T-helper 2 cell treated with Interferon-gamma antibody and Interleukin-4, amounts not matched to agents 100 ng/mL and 5 ng/mL, for 36 hours (primary cell): ENCODE data around the gene OR2T1. TPM values are rescaled to one million over a fixed set of nuclear protein-coding genes. Genes with fewer than 3 reads are reported as not detected.
"Not testable (repeated sequence)": the region's sequence is repeated elsewhere in the genome, so short reads cannot be mapped to it uniquely, and the experiment has no call there.

ENCODE experiments used
- intact Hi-C: fragments of 100-400 bp; cut with micrococcal nuclease; formaldehyde crosslinking; loops from one replicate; pipeline ENCODE4 v1.15.1; 2023
- total RNA-seq: library from RNA; stranded (reverse); gene quantifications from 2 replicates; pipeline ENCODE4 v1.2.3, GENCODE V29; 2022

The OR2T1 gene
- total RNA-seq, 1 donor from 2014 or later, result not detected

DNA sequence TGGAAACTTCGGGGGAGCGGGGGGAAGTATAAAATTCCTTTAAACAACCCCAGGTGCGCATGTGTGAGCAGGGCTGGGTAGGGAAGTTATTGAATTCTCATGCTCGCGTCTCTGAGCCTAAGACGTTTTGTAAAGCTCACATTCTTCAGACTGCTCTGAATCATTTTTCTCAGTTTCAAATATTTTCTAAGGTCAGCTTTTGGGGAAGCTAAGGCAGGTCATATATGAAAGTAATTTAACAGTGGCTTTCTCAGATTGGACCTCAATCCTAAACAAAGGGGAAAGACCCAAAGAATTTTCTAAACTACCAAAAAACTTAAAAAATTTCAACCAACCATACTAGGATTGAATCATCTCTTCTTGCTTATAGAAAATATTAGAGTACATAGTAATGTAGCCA, 32.1 kb downstream of the OR2T1 start:
- intact Hi-C loops, result not testable (repeated sequence)

DNA sequence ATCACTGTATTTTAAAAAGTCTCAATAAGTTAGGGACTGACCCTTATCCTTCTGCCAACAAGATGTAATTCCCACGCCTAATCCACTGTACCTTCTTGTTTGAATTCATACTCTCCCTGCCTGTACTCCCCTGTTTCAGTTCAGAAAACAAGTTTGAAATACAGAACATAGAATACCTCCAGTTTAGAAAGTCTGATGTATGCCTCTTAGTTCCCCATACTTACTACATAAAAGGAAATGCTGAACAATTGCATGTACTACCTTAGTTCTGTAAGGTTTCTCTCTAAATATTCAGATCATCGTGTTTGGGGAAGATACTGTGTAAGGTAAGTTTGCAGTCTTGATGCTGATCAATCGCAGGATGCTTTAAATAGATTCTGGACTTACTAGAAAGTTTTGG, 33.5 kb downstream of the OR2T1 start:
- intact Hi-C loops, result not testable (repeated sequence)

DNA sequence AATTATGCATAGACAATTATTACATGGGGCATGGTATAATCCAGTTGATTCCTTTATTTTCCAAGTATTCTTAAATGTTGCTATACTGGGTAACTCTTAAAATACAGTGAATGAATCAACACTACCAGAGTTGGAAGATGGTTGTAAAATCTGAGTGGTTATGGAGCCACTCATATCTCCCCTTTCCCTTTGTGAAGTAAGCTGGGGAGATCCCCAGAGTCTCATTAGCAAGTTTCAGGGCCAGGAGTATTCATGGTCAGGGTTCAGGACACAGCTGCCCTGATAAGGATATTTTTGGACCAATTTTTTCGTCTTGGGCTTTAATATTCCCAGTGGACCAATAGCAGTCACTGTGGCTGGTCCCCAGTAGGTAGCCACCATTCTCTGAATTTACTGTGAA, 35.8 kb downstream of the OR2T1 start:
- intact Hi-C loops, result not testable (repeated sequence)

DNA sequence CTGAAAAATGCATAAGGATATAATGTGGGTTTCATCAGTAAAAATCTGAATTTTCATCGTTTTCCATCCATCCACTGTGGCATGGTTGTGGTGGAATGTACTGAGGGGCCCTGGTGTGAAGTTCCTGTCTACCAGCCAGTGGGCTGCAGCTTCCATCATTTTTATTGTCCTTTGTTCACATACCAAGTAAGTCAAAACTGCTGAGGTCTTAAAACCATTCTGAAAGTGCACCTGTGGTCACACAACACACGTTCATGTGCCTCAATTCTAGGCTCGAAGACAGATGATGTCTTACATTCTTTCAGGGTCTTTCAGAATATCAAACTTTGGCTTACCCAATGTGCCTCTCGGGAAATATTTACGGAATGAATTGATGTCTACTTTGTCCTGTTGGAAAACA, 36.4 kb downstream of the OR2T1 start:
- intact Hi-C loops, result not testable (repeated sequence)

DNA sequence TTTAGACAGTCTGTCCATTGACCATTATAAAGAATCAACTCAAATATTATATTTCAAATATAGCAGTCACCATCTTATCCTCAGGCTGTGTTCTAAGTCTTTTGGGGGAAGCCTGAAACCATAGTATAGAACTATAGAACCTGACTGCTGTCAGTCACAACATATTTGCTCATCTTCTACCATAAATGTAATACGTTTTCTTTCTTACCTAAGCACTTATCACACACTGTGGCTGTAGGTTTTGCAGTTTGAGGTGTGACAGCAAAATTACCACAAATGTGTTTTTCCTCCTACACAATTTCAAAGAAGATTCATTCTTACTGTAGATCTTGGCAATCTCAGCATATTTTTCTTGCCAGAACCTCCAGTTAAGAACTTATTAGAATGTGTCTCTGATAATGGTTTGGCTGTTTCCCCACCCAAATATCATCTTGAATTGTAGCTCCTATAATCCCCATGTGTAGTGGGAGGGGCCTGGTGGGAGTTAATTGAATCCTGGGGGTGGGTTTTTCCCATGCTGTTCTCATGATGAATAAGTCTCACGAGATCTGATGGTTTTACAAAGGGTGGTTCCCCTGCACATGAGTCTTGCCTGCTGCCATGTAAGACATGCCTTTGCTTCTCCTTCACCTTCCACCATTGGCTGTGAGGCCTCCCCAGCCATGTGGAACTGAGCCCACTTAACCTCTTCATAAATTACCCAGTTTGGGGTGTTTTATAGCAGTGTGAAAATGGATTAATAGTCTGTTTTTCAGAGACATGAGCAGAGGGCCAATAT, 39.8 kb downstream of the OR2T1 start:
- intact Hi-C loops, result not testable (repeated sequence)

DNA sequence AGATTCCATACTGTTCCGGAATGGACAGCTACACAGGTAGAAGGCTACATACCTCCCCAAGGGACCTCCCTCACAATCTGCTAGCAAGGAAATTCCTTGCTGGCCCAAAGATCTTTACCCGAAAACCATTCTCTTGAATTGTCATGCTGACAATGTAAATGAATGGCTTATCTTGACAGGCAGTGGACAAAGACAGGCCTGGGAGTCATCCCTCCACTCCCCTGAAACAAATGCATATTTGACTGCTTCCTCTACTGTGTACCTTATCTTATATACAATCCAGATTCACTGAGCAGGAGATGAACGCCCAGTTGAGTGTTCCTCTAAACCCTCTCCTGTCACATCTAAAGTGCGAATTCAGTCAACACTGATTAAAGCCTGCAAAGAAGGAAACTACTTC, 41.8 kb downstream of the OR2T1 start:
- intact Hi-C loops, result not testable (repeated sequence)

DNA sequence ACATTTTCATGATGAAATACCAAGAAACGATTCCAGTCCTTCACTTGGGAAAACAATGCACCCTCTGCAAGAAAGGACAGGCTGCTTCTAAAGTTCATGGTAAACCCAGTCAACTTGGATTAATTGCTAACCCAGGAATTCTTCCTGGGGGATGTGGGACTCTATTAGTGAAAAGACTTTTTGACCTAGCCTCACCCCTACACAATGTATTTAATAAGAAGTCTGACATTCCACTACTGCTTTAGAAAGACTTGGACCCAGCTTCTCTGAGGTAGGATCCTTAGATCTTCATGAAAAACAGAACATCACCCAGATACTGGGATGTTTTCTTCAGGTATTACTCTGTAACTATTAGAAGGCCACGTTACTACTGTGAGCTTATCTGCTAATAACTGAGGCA, 42.6 kb downstream of the OR2T1 start, which contains the start of gene OR2T2:
OR2T2 (plus strand) TSS at position 239 of the 400 bp plus-strand sequence. CDS start 7,161 bp downstream, outside the sequence.
- intact Hi-C loops, result not testable (repeated sequence)

DNA sequence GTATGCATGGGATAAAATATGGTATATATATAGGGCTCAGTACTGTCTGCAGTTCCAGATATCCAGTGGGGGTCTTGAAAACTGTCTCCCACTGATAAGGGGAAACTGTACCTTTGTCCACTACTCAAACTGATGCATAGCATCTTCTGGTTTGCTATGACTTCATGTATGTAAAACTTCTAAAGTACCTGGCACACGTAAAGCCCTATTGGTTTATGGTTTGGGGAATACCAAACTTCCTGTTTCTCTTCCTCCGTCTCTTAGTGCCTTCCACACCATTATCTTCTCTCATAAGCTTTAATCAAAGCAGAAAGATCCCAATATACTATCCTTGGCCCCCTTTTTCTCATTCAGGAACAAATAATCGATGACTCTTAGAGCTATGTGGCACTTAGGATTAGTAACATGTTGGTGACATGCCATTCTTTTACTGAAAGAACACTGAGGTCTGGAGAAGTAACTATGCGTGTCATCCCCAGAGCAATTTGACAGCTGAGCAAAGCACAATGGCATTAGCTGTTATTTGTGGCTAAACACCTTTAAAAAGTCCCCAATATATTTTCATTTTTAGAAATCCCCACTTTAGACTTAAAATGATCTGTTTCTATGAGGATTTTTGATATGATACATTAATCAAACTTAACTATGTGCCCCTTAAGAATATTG, 45.7 kb downstream of the OR2T1 start:
- intact Hi-C loops, result not testable (repeated sequence)

DNA sequence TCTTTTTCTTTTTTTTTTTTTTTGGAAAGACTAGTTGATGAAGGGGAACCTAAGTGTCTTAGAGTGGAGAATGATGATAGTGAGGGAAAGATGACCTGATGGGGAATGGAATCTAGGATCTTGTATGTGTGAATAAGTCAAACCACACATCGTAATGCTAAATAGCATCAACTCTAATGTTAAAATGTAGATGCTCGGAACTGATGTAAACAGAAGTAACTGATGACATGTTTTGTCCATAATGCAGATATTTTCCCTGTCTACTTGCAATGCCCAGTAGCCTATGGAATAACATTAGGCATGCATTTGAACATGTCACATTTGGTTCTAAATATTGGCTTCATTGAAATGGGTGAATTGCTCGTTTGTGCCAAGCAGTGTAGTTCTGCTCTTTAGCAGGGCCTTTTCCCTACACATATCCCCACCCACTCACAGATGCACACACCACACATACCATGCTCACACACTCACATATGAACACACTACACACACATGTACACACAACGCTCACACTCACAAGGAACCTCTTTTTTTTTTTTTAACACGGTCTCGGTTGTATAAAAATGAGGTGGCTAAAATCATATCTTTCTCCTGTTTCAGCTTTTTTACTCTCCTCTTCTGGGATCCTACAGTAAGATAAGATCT, 47.1 kb downstream of the OR2T1 start:
- intact Hi-C loops, result not testable (repeated sequence)

DNA sequence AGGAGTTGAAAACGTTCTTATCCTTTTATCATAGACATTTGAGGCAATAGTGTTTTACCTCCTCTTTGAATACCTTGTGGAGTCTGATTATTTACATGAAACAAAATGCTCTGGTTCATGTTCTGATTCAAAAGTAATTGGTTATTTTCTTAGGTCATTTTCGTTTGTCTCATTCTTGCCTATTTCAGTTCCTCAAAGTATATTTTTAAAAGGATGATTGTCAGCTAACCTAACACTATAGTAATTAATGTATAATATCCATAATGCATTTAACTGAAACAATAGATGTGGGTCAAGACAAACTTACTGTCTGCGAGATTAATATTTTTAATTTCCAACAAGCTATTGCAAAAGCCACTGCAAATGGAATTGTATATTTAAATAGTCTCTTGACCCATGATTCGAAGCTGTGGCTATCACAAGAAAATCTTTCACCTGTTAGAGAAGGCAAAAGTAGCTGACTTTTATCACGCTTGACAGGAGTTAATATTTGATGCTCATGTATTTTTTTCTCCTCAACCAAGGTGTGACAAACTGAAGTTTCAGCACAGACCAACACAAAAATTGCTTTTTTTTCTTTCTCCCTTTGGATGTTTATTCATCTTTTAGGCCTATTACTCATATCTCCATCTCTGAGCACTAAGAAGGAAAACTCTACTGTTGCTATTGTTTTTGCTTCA, 47.8 kb downstream of the OR2T1 start:
- intact Hi-C loops, result not testable (repeated sequence)

DNA sequence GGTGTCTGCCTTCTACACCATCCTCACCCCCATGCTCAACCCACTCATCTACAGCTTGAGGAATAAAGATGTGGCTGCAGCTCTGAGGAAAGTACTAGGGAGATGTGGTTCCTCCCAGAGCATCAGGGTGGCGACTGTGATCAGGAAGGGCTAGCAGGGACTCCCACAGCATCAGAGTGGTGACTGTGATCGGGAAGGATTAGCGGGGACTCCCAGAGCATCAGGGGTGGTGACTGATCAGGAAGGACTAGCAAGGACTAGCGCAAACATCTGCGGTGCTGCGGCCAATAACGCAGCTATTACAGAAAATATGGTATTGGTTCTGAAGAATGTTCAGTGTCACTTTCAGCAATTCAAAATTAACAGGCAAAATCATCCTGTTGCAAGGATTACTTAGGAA, 50.8 kb downstream of the OR2T1 start:
- intact Hi-C loops, result not testable (repeated sequence)

DNA sequence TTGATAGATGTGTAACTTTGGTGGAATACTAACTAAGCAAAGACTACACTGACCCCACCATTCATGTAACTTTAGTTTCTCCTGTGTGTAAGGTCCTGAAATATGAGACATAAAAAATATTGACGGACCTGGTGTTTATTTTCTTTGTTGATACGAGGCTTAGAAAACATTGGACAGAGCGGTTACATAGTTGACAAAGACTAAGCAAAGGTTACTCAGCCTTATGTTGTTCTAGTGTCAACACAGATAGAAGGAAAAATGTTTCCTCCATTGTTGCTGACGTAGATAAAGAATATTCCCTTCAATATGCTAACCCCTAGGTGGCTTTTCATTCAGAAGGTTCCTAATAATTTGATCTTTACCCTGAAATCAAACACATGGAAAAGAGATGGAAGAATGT, 52.2 kb downstream of the OR2T1 start:
- intact Hi-C loops, result not testable (repeated sequence)

DNA sequence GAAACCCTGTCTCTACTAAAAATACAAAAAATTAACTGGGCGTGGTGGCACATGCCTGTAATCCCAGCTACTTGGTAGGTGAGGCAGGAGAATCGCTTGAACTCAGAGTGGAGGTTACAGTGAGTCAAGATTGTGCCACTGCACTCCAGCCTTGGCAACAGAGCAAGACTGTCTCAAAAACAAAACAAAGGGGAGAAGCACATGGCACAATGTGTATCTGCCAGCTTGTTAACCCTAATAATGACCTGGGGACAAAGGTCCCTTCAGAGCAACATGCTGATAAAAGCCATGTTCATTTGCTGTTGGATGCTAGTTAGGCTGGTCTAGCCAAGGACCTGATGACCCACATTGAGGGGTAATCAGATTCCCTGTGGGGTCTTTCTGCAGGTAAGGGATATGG, 53.8 kb downstream of the OR2T1 start:
- intact Hi-C loops, result not testable (repeated sequence)

Other genes with a start within 250 kb of the OR2T1 start
- not detected in 2 replicates for gene OR2M2, start 228.2 kb upstream of the OR2T1 start, total RNA-seq
- gene OR2M3, start 205.8 kb upstream of the OR2T1 start, total RNA-seq, result not detected in 2 replicates
- gene OR2M4, start 171.6 kb upstream of the OR2T1 start, total RNA-seq, result not detected in 2 replicates
- not detected in 2 replicates for gene OR2T33, start 125.1 kb upstream of the OR2T1 start, total RNA-seq
- not detected in 2 replicates for gene OR2T12, start 99.6 kb upstream of the OR2T1 start, total RNA-seq
- gene OR2M7, start 78.5 kb upstream of the OR2T1 start, total RNA-seq, result not detected in 2 replicates
- not detected in 2 replicates for gene OR14C36, start 54.3 kb upstream of the OR2T1 start, total RNA-seq
- not detected in 2 replicates for gene OR2T4, start 41.4 kb upstream of the OR2T1 start, total RNA-seq
- not detected in 2 replicates for gene OR2T6, start 27.3 kb upstream of the OR2T1 start, total RNA-seq
- not detected in 2 replicates for gene OR2T2, start 42.6 kb downstream of the OR2T1 start, total RNA-seq
- not detected in 2 replicates for gene OR2T3, start 70.3 kb downstream of the OR2T1 start, total RNA-seq
- gene OR2T5, start 85.5 kb downstream of the OR2T1 start, total RNA-seq, result not detected in 2 replicates
- not detected in 2 replicates for gene OR2G6, start 105.0 kb downstream of the OR2T1 start, total RNA-seq
- gene OR2T29, start 159.7 kb downstream of the OR2T1 start, total RNA-seq, result not detected in 2 replicates
- gene OR2T34, start 171.7 kb downstream of the OR2T1 start, total RNA-seq, result not detected in 2 replicates
- gene OR2T10, start 194.7 kb downstream of the OR2T1 start, total RNA-seq, result not detected in 2 replicates
- gene OR2T11, start 232.0 kb downstream of the OR2T1 start, total RNA-seq, result not detected in 2 replicates
- not detected in 2 replicates for gene OR2T35, start 242.2 kb downstream of the OR2T1 start, total RNA-seq